Neural cell (in vitro differentiated cells): ENCODE results near the gene LPAR5. TPM values are rescaled to one million over a fixed set of nuclear protein-coding genes. Genes with fewer than 3 reads are reported as not detected.

ENCODE experiments used
- H2AFZ ChIP-seq: fragments of 200-600, 300-800 bp; sonication (generic), shearing (Covaris generic); 2 replicates; pipeline ENCODE4 v1.6.0; 2014; ENCODE audit warnings: low read depth, mild to moderate bottlenecking, antibody characterized with exemption, low read length, moderate library complexity
- H3F3A ChIP-seq: fragments of 200-600 bp; shearing (Covaris generic); 2 replicates; pipeline ENCODE4 v1.6.1; 2016; ENCODE audit warnings: mild to moderate bottlenecking, moderate library complexity, mixed read lengths, antibody characterized with exemption, low read length; ENCODE audit not compliant: insufficient read depth, poor library complexity, severe bottlenecking
- H3K27ac ChIP-seq: fragments of 200-600, 300-800 bp; sonication (generic), shearing (Covaris generic); 2 replicates; pipeline ENCODE4 v1.5.1; 2014; ENCODE audit warnings: mild to moderate bottlenecking, low read length, moderate library complexity
- H3K27me3 ChIP-seq: fragments of 300-800, 200-600 bp; sonication (generic), shearing (Covaris generic); 2 replicates; pipeline ENCODE4 v1.6.0; 2014; ENCODE audit warnings: mild to moderate bottlenecking, low read depth, low read length, moderate library complexity; ENCODE audit not compliant: insufficient read depth
- H3K36me3 ChIP-seq: fragments of 300-800, 200-600 bp; sonication (generic), shearing (Covaris generic); 2 replicates; pipeline ENCODE4 v1.5.1; 2014; ENCODE audit warnings: mild to moderate bottlenecking, antibody characterized with exemption, low read length, moderate library complexity; ENCODE audit not compliant: insufficient read depth
- H3K4me2 ChIP-seq: fragments of 300-800, 200-600 bp; sonication (generic), shearing (Covaris generic); 2 replicates; pipeline ENCODE4 v1.6.0; 2014; ENCODE audit warnings: mild to moderate bottlenecking, low read length
- H3K4me3 ChIP-seq: fragments of 300-800, 200-600 bp; sonication (generic), shearing (Covaris generic); 2 replicates; pipeline ENCODE4 v1.5.1; 2014; ENCODE audit warnings: mild to moderate bottlenecking, low read length, moderate library complexity
- H3K79me2 ChIP-seq: fragments of 200-600 bp; shearing (Covaris generic); replicated peaks from 2 replicates; pipeline ENCODE4 v1.6.0; 2014; ENCODE audit warnings: mild to moderate bottlenecking, low read length, moderate library complexity; ENCODE audit not compliant: insufficient read depth
- H3K9ac ChIP-seq: fragments of 300-800, 200-600 bp; sonication (generic), shearing (Covaris generic); 2 replicates; pipeline ENCODE4 v1.6.1; 2016; ENCODE audit warnings: mild to moderate bottlenecking, low read length, mixed read lengths
- H3K9me2 ChIP-seq: fragments of 200-600 bp; shearing (Covaris generic); 2 replicates; pipeline ENCODE4 v1.6.1; 2016; ENCODE audit warnings: mild to moderate bottlenecking, low read length, mixed read lengths; ENCODE audit not compliant: insufficient read depth
- H3K9me3 ChIP-seq: fragments of 200-600, 300-800 bp; sonication (generic), shearing (Covaris generic); 2 replicates; pipeline ENCODE4 v1.6.1; 2016; ENCODE audit warnings: mild to moderate bottlenecking, mixed run types, low read length, moderate library complexity, mixed read lengths
- H4K20me1 ChIP-seq: fragments of 200-600 bp; shearing (Covaris generic); 2 replicates; pipeline ENCODE4 v1.6.1; 2016; ENCODE audit warnings: mild to moderate bottlenecking, mixed run types; ENCODE audit not compliant: insufficient read depth
- EP300 ChIP-seq: fragments of 450-650 bp; conservative IDR thresholded peaks from 2 replicates; pipeline ENCODE4 v1.6.1; 2014; ENCODE audit warnings: antibody characterized with exemption, mild to moderate bottlenecking, moderate library complexity; ENCODE audit not compliant: poor library complexity, severe bottlenecking
- EZH2 ChIP-seq: fragments of 200-600, 300-800 bp; shearing (Covaris generic), sonication (generic); IDR thresholded peaks from 2 replicates; pipeline ENCODE4 v1.6.1; 2014; ENCODE audit warnings: antibody characterized with exemption, low read length, borderline replicate concordance, mild to moderate bottlenecking; ENCODE audit not compliant: insufficient read depth, poor library complexity, severe bottlenecking
- MXI1 ChIP-seq: fragments of 450-650 bp; conservative IDR thresholded peaks from 2 replicates; pipeline ENCODE4 v1.6.1; 2014; ENCODE audit warnings: antibody characterized with exemption, mild to moderate bottlenecking; ENCODE audit not compliant: poor library complexity, severe bottlenecking
- POLR2AphosphoS5 ChIP-seq: IDR thresholded peaks from 2 replicates; pipeline ENCODE4 v1.6.1; 2012
- RAD21 ChIP-seq: fragments of 450-650 bp; conservative IDR thresholded peaks from 2 replicates; pipeline ENCODE4 v1.6.1; 2014; ENCODE audit warnings: antibody characterized with exemption, mild to moderate bottlenecking, moderate library complexity
- SMC3 ChIP-seq: fragments of 450-650 bp; conservative IDR thresholded peaks from 2 replicates; pipeline ENCODE4 v1.6.1; 2014; ENCODE audit warnings: antibody characterized with exemption, mild to moderate bottlenecking, moderate library complexity; ENCODE audit not compliant: poor library complexity
- TAF1 ChIP-seq: IDR thresholded peaks from 2 replicates; pipeline ENCODE4 v1.6.1; 2012; ENCODE audit warnings: low read depth
- polyA plus RNA-seq: library from polyadenylated mRNA; depleted of rRNA; stranded (reverse); fragments of >200 nt; gene quantifications from 2 replicates; pipeline ENCODE4 v1.2.3, GENCODE V29; 2014
- TF ChIP-seq, protein P1 (sequence below): fragments of 450-650 bp; IDR thresholded peaks from 2 replicates; pipeline ENCODE4 v1.5.1; 2014; ENCODE audit warnings: antibody characterized with exemption, mild to moderate bottlenecking, moderate library complexity; ENCODE audit not compliant: poor library complexity, severe bottlenecking
- TF ChIP-seq, protein P2 (sequence below): IDR thresholded peaks from 2 replicates; pipeline ENCODE4 v1.6.1; 2012; ENCODE audit warnings: borderline replicate concordance

LPAR5 gene
- polyA plus RNA-seq, 1 donor from 2014 or later, result not detected

DNA sequence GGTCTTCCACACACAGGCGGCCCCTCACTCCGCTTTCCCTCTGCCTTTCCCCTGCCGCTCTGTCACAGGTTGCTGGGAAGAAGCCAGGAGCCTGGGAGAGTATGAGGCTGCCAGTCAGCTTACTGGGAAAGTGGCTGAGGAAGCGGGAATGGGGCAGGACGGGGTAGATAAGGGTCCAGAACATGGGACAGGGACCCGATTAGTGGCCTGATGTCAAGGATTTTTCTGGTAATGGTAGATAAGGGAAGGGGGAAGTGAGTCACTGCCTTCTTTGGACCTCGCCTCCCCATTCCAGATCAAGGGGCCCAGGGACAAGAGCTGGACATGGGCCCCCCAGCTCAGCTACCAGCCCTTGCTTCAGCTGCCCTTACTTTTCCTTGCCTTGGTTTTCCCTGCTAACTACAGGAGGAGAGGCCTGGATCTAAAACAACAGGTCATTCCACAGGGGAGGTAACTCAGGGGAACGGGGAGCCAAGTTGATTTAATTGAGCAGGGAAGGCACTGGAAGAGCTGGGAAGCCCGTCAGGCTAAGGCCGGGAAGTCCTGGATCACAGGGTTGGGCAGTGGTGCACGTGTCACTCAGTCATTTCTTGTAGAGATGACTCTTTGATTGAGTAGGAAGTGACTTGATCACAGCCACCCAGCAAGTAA is 3.5 kb upstream of the LPAR5 start:
- no peaks in the 10 kb centered on the region for H3K79me2 ChIP-seq
- H3K27me3 ChIP-seq, result no peaks in the 10 kb centered on the region
- no peak overlapping the region for H2AFZ ChIP-seq
- H4K20me1 ChIP-seq, result no peaks in the 10 kb centered on the region
- no peak for TF ChIP-seq TAF1
- TF ChIP-seq MXI1, result no peak
- no peak for TF ChIP-seq SMC3
- TF ChIP-seq, protein P1, sequence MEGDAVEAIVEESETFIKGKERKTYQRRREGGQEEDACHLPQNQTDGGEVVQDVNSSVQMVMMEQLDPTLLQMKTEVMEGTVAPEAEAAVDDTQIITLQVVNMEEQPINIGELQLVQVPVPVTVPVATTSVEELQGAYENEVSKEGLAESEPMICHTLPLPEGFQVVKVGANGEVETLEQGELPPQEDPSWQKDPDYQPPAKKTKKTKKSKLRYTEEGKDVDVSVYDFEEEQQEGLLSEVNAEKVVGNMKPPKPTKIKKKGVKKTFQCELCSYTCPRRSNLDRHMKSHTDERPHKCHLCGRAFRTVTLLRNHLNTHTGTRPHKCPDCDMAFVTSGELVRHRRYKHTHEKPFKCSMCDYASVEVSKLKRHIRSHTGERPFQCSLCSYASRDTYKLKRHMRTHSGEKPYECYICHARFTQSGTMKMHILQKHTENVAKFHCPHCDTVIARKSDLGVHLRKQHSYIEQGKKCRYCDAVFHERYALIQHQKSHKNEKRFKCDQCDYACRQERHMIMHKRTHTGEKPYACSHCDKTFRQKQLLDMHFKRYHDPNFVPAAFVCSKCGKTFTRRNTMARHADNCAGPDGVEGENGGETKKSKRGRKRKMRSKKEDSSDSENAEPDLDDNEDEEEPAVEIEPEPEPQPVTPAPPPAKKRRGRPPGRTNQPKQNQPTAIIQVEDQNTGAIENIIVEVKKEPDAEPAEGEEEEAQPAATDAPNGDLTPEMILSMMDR, result no peak
- TF ChIP-seq EP300, result no peak
- TF ChIP-seq POLR2AphosphoS5, result no peak
- no peak for TF ChIP-seq RAD21
- TF ChIP-seq, protein P2, sequence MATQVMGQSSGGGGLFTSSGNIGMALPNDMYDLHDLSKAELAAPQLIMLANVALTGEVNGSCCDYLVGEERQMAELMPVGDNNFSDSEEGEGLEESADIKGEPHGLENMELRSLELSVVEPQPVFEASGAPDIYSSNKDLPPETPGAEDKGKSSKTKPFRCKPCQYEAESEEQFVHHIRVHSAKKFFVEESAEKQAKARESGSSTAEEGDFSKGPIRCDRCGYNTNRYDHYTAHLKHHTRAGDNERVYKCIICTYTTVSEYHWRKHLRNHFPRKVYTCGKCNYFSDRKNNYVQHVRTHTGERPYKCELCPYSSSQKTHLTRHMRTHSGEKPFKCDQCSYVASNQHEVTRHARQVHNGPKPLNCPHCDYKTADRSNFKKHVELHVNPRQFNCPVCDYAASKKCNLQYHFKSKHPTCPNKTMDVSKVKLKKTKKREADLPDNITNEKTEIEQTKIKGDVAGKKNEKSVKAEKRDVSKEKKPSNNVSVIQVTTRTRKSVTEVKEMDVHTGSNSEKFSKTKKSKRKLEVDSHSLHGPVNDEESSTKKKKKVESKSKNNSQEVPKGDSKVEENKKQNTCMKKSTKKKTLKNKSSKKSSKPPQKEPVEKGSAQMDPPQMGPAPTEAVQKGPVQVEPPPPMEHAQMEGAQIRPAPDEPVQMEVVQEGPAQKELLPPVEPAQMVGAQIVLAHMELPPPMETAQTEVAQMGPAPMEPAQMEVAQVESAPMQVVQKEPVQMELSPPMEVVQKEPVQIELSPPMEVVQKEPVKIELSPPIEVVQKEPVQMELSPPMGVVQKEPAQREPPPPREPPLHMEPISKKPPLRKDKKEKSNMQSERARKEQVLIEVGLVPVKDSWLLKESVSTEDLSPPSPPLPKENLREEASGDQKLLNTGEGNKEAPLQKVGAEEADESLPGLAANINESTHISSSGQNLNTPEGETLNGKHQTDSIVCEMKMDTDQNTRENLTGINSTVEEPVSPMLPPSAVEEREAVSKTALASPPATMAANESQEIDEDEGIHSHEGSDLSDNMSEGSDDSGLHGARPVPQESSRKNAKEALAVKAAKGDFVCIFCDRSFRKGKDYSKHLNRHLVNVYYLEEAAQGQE, result no peak
- TF ChIP-seq EZH2, result no peak
- H3K9ac ChIP-seq, result no peak overlapping the region
- H3K9me3 ChIP-seq, result no peaks in the 10 kb centered on the region
- no peaks in the 10 kb centered on the region for H3K9me2 ChIP-seq
- no peaks in the 10 kb centered on the region for H3K36me3 ChIP-seq
- no peak overlapping the region for H3K27ac ChIP-seq
- no peak overlapping the region for H3K4me3 ChIP-seq
- H3K4me2 ChIP-seq, result no peak overlapping the region
- H3F3A ChIP-seq, result no peaks in the 10 kb centered on the region

DNA sequence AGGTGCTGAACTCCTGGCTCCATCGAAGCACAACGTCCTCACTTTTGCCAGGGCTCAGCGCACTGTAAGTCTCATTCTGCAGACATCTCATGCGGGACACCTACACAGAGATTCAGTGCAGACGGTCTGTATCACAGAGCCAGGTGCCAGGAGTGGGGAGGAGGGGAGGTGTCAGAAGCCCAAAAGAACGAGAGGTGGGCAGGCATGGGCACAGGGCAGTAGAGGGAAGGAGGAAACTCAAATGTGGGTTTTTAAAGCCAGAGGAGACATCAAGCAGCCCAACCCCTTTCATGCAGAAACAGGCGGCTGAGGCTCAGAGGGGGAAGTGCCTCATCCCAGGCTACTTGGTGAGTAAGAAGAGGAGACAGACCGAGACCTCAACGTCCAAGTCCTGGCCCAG is 2.5 kb upstream of the LPAR5 start:
- Histone ChIP-seq H2AFZ (no peak overlapping the region), H3K27me3 (no peaks in the 10 kb centered on the region), H3K9me2 (no peaks in the 10 kb centered on the region), H3K4me2 (no peak overlapping the region), H3K4me3 (no peak overlapping the region), H3K79me2 (no peaks in the 10 kb centered on the region), H3K27ac (no peak overlapping the region), H3F3A (no peaks in the 10 kb centered on the region), H3K36me3 (no peaks in the 10 kb centered on the region), H3K9me3 (no peaks in the 10 kb centered on the region), H3K9ac (no peak overlapping the region), H4K20me1 (no peaks in the 10 kb centered on the region)
- TF ChIP-seq, protein P2, result no peak
- TF ChIP-seq, protein P1, result no peak
- no peak for TF ChIP-seq TAF1
- no peak for TF ChIP-seq SMC3
- no peak for TF ChIP-seq MXI1
- TF ChIP-seq POLR2AphosphoS5, result no peak
- no peak for TF ChIP-seq EZH2
- TF ChIP-seq RAD21, result no peak
- no peak for TF ChIP-seq EP300
